WTC11 (cell line): ENCODE measurements around the gene KNSTRN. TPM values are rescaled to one million over a fixed set of nuclear protein-coding genes. Genes with fewer than 3 reads are reported as not detected.

Experiments used
- ATAC-seq: fragments of 200-7000 bp; cut with Tn5 transposase; 2 replicates; pipeline ENCODE4 v1.10.0; 2021; ENCODE audit warnings: mild to moderate bottlenecking, moderate library complexity
- CTCF ChIA-PET: fragments of 300-600 bp; sonication (Branson Sonifier 250); formaldehyde crosslinking; loops from one replicate; lab custom pipeline; 2021; ENCODE audit warnings: antibody characterized with exemption; lab: Charles Lee
- POLR2A ChIA-PET: fragments of 350-600 bp; sonication (Branson Sonifier 250); formaldehyde crosslinking; loops from one replicate; lab custom pipeline; 2021; ENCODE audit warnings: antibody characterized with exemption; lab: Charles Lee
- DNase-seq: peaks from one replicate; pipeline ENCODE4 v3.0.0; 2021; ENCODE audit warnings: low spot score
- H3K27ac Mint-ChIP-seq: 2 replicates; pipeline ENCODE4 v1.8.0; 2021; ENCODE audit warnings: mixed read lengths
- H3K27me3 Mint-ChIP-seq: 2 replicates; pipeline ENCODE4 v1.8.0; 2021; ENCODE audit warnings: low read depth, mild to moderate bottlenecking, moderate library complexity, mixed read lengths
- H3K36me3 Mint-ChIP-seq: 2 replicates; pipeline ENCODE4 v1.8.0; 2021; ENCODE audit warnings: mixed read lengths
- H3K4me1 Mint-ChIP-seq: 2 replicates; pipeline ENCODE4 v1.8.0; 2022; ENCODE audit warnings: mixed read lengths
- H3K4me3 Mint-ChIP-seq: 2 replicates; pipeline ENCODE4 v1.8.0; 2021; ENCODE audit warnings: mild to moderate bottlenecking, moderate library complexity, mixed read lengths
- H3K9me3 Mint-ChIP-seq: 2 replicates; pipeline ENCODE4 v1.8.0; 2021; ENCODE audit warnings: mixed read lengths
- NFATC4 ChIP-seq: fragments of 250-450 bp; sonication (Bioruptor Pico); IDR thresholded peaks from 2 replicates; pipeline ENCODE4 v1.9.0; 2021; ENCODE audit warnings: mild to moderate bottlenecking
- NR2C2 ChIP-seq: sonication (generic); formaldehyde crosslinking; IDR thresholded peaks from 2 replicates; pipeline ENCODE4 v1.8.0; 2022; ENCODE audit warnings: mild to moderate bottlenecking, missing genetic modification reagents
- RORB ChIP-seq: fragments of 250-450 bp; sonication (Bioruptor Pico); IDR thresholded peaks from 2 replicates; pipeline ENCODE4 v1.9.0; 2021; ENCODE audit warnings: mild to moderate bottlenecking
- TEAD4 ChIP-seq: sonication (generic); formaldehyde crosslinking; IDR thresholded peaks from 2 replicates; pipeline ENCODE4 v1.8.0; 2022; ENCODE audit warnings: mild to moderate bottlenecking, missing genetic modification reagents
- ZNF121 ChIP-seq: sonication (generic); formaldehyde crosslinking; IDR thresholded peaks from 2 replicates; pipeline ENCODE4 v1.8.0; 2023; ENCODE audit warnings: missing genetic modification reagents
- ZNF416 ChIP-seq: fragments of 250-450 bp; sonication (Bioruptor Pico); IDR thresholded peaks from 2 replicates; pipeline ENCODE4 v1.9.0; 2021; ENCODE audit warnings: mild to moderate bottlenecking, inconsistent platforms
- ZNF671 ChIP-seq: fragments of 250-450 bp; sonication (Bioruptor Pico); IDR thresholded peaks from 2 replicates; pipeline ENCODE4 v1.8.0; 2021; ENCODE audit warnings: mild to moderate bottlenecking
- total RNA-seq: library from RNA; stranded (reverse); gene quantifications from 3 replicates; pipeline ENCODE4 v1.2.3, GENCODE V29; 2021
- TF ChIP-seq, protein P1 (sequence below): sonication (generic); formaldehyde crosslinking; IDR thresholded peaks from 2 replicates; pipeline ENCODE4 v1.8.1; 2023; ENCODE audit warnings: mild to moderate bottlenecking, missing genetic modification reagents
- TF ChIP-seq, protein P2 (sequence below): sonication (generic); formaldehyde crosslinking; IDR thresholded peaks from 2 replicates; pipeline ENCODE4 v1.8.0; 2022; ENCODE audit warnings: mild to moderate bottlenecking, missing genetic modification reagents
- TF ChIP-seq, protein P3 (sequence below): fragments of 250-450 bp; sonication (Bioruptor Pico); conservative IDR thresholded peaks from 2 replicates; pipeline ENCODE4 v1.9.0; 2021; ENCODE audit warnings: mild to moderate bottlenecking
- TF ChIP-seq, protein P4 (sequence below): sonication (generic); formaldehyde crosslinking; conservative IDR thresholded peaks from 2 replicates; pipeline ENCODE4 v1.8.1; 2023; ENCODE audit warnings: mild to moderate bottlenecking, low read depth, missing genetic modification reagents, moderate library complexity
- TF ChIP-seq, protein P5 (sequence below): sonication (generic); formaldehyde crosslinking; IDR thresholded peaks from 2 replicates; pipeline ENCODE4 v1.8.1; 2023; ENCODE audit warnings: mild to moderate bottlenecking, missing genetic modification reagents
- TF ChIP-seq, protein P6 (sequence below): sonication (generic); formaldehyde crosslinking; IDR thresholded peaks from 2 replicates; pipeline ENCODE4 v1.8.1; 2022; ENCODE audit warnings: mild to moderate bottlenecking, missing genetic modification reagents, moderate library complexity, borderline replicate concordance

Gene KNSTRN
- total RNA-seq, 1 experiment from 2014 or later: 73.4 TPM

DNA sequence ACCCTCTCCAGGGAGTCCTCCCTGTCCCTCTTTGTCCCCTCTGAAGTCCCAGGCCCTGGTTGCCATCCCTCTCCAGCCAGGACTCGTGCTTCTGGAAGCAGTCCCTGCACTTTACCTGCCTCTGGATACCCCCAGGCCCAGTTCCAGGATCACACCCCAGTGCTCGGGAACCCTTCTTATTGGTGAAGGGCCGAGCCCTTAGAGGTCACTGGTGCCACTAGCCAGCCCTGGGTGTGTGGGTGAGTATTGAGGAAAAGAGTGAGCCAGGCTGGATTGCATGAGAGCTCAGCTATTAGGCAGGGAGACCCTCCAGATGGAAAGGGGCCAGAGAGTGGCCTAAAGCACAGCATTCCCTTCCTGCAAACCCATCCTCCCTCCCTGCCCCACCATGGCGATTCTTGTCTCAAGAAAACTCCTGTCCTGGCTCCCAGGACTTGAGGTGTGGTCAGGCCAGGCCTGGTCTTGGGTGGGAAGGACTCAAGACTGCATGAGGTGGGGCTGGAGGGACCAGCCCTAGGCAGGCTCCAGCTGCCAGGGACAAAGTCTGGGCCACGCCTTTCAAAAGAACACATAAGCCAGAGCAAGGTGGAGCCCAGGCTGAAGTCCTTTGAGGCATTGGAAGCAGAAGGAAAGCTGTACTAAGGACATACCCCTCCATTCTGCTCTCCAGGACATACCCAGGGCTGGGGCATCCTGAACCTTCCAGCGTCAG, 36.5 kb upstream of the KNSTRN start (continued):
- no peak for TF ChIP-seq ZNF121 (CRISPR knock-in tag)
- TF ChIP-seq TEAD4 (CRISPR knock-in tag): no peak
- TF ChIP-seq, protein P1, sequence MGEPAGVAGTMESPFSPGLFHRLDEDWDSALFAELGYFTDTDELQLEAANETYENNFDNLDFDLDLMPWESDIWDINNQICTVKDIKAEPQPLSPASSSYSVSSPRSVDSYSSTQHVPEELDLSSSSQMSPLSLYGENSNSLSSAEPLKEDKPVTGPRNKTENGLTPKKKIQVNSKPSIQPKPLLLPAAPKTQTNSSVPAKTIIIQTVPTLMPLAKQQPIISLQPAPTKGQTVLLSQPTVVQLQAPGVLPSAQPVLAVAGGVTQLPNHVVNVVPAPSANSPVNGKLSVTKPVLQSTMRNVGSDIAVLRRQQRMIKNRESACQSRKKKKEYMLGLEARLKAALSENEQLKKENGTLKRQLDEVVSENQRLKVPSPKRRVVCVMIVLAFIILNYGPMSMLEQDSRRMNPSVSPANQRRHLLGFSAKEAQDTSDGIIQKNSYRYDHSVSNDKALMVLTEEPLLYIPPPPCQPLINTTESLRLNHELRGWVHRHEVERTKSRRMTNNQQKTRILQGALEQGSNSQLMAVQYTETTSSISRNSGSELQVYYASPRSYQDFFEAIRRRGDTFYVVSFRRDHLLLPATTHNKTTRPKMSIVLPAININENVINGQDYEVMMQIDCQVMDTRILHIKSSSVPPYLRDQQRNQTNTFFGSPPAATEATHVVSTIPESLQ (CRISPR knock-in tag): no peak
- TF ChIP-seq, protein P2, sequence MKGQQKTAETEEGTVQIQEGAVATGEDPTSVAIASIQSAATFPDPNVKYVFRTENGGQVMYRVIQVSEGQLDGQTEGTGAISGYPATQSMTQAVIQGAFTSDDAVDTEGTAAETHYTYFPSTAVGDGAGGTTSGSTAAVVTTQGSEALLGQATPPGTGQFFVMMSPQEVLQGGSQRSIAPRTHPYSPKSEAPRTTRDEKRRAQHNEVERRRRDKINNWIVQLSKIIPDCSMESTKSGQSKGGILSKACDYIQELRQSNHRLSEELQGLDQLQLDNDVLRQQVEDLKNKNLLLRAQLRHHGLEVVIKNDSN (CRISPR knock-in tag): no peak
- TF ChIP-seq, protein P3, sequence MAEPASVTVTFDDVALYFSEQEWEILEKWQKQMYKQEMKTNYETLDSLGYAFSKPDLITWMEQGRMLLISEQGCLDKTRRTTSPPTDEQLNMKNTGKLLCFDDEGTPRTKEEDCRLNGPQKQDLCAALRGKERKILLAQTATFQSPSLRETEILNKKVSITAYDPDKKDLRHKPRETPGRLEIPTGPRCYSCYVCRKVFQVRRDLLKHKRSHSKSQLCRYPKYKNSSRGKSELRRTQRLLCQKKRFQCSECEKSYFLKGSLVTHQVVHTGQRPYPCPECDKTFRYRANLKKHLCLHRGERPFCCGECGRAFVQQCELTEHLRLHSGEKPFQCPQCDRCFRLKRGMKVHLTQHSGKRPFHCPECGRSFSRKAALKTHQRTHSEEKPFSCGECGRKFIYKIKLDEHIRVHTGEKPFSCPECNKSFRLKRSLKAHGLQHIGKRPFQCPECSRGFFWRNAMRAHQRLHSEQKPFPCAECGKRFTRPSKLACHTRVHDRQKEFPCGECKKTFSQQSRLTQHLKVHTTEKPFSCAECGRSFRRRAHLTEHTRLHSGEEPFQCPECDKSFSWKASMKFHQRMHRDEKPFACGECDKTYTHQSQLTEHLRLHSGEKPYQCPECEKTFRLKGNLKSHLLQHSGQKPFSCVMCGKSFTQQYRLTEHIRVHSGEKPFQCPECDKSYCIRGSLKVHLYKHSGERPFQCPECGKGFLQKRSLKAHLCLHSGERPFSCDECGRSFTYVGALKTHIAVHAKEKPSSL: no peak
- no peak for TF ChIP-seq ZNF416 (CRISPR knock-in tag)
- TF ChIP-seq RORB: no peak
- no peak for TF ChIP-seq NFATC4 (CRISPR knock-in tag)

DNA sequence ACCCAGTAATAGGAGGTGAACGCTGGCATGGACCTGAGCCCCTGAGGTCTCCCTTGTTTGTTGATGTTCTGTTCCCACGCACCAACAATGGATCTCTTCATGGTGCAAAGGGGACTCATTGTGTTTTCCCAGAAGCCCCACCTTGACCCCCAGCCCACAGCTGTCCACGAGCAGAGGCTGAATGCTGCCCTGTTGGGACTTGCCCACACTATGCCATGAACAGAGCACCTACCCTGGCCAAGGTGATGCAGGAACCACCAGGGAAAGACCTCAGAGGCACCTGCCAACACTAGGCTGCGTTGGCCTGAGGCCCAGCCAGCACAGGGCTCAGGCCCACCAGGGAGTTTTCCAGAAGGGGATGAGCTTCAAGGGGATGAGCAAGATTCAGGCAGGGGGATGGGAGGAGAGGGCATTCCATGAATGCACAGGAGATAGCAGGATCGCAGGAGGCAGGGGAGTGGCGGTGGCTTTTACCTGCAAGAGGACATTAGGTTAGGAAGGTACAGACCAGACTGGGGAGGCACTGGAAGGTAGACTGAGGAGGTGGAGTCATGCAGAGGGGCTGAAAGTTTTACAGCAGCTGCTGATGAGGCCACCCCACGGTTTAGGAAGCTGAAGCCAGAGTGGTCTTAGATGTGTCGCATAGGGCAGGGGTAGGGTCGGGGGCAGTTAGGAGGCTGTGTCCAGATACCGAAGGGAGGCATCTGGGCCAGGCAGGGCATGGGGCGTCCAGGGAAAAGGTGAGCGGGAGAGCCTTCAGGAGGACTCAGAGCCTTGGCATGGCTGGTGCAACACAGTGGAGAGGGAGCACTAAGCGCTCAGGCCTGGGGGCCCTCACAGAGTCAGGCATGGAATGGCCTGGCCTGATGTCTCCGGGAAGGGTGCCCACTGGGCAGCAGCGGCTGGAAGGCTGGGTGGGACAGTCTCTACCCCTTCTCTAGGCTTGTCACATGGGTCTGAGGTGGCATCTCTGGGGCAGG, 35.7 kb upstream of the KNSTRN start:
- POLR2A ChIA-PET: no interaction called here
- no peaks in the 10 kb centered on the region for H3K9me3 Mint-ChIP-seq
- no peak for DNase-seq
- no peak overlapping the region for H3K27ac Mint-ChIP-seq
- no peaks in the 10 kb centered on the region for H3K27me3 Mint-ChIP-seq
- no peak for ATAC-seq
- peaks cover 8% of the 10 kb centered on the region for H3K4me1 Mint-ChIP-seq
- no peak overlapping the region for H3K4me3 Mint-ChIP-seq
- TF ChIP-seq NR2C2 (CRISPR knock-in tag): no peak
- TF ChIP-seq ZNF671 (CRISPR knock-in tag): no peak
- CTCF ChIA-PET: interaction anchor here (1.1 kb wide), 1 partner anchor 10 kb away, joined by 3 read pairs; no protein-coding TSS in a partner anchor
- no peaks in the 10 kb centered on the region for H3K36me3 Mint-ChIP-seq

DNA sequence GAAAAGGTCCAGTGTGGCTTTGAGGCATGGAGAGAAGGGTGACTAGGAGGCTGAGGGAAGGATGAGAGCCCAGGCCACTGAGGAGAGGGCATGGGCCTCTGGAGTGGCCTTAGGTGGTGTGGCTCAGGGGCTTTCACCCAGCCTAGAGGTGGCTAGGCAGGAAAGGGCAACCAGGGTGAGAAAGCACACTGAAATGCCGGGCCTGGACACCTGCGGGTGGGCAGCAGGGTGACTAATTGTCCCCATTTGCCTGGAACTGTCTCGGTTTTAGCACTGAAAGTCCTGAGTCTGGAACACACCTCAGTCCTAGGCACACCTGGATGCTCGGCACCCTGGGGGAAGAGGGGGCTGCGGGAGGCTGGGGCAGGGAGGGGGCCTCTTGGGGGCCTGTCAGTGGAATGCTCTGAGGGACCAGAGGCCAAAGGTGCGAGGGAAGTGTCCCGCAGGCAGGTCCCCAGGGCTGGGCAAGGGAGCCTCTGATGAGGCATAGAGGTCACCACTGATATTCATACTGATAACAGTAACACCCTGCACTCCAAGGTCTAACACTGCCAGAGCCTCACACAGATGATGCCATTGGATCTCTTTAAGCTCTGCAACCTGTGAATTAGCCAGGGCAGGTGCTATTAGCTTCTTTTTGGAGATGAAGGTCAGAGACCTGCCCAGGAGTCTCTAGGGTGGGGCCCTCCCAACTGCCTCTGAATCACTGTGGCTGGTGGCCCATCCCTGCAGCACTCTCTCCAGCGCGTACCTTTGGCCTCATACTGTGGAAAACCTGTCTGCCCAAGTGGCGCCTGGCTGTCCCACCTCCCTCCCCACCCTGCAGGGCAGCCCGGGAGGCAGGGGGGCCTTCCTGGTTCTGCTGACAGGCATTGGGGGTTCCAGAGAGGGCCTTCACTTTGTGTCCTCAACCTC, 34.7 kb upstream of the KNSTRN start:
- H3K27me3 Mint-ChIP-seq: no peaks in the 10 kb centered on the region
- ChIA-PET CTCF (interaction anchor here (1.0 to 1.4 kb wide), 2 partner anchors 10 to 24 kb away, joined by 3 to 5 read pairs; no protein-coding TSS in a partner anchor), POLR2A (no interaction called here)
- no peak for DNase-seq
- H3K4me3 Mint-ChIP-seq: no peak overlapping the region
- peaks cover 11% of the 10 kb centered on the region for H3K4me1 Mint-ChIP-seq
- TF ChIP-seq, protein P4, sequence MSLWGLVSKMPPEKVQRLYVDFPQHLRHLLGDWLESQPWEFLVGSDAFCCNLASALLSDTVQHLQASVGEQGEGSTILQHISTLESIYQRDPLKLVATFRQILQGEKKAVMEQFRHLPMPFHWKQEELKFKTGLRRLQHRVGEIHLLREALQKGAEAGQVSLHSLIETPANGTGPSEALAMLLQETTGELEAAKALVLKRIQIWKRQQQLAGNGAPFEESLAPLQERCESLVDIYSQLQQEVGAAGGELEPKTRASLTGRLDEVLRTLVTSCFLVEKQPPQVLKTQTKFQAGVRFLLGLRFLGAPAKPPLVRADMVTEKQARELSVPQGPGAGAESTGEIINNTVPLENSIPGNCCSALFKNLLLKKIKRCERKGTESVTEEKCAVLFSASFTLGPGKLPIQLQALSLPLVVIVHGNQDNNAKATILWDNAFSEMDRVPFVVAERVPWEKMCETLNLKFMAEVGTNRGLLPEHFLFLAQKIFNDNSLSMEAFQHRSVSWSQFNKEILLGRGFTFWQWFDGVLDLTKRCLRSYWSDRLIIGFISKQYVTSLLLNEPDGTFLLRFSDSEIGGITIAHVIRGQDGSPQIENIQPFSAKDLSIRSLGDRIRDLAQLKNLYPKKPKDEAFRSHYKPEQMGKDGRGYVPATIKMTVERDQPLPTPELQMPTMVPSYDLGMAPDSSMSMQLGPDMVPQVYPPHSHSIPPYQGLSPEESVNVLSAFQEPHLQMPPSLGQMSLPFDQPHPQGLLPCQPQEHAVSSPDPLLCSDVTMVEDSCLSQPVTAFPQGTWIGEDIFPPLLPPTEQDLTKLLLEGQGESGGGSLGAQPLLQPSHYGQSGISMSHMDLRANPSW (CRISPR knock-in tag): no peak
- TF ChIP-seq, protein P5, sequence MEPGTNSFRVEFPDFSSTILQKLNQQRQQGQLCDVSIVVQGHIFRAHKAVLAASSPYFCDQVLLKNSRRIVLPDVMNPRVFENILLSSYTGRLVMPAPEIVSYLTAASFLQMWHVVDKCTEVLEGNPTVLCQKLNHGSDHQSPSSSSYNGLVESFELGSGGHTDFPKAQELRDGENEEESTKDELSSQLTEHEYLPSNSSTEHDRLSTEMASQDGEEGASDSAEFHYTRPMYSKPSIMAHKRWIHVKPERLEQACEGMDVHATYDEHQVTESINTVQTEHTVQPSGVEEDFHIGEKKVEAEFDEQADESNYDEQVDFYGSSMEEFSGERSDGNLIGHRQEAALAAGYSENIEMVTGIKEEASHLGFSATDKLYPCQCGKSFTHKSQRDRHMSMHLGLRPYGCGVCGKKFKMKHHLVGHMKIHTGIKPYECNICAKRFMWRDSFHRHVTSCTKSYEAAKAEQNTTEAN (CRISPR knock-in tag): no peak
- TF ChIP-seq ZNF671 (CRISPR knock-in tag) (no peak), ZNF416 (CRISPR knock-in tag) (no peak)
- TF ChIP-seq, protein P6, sequence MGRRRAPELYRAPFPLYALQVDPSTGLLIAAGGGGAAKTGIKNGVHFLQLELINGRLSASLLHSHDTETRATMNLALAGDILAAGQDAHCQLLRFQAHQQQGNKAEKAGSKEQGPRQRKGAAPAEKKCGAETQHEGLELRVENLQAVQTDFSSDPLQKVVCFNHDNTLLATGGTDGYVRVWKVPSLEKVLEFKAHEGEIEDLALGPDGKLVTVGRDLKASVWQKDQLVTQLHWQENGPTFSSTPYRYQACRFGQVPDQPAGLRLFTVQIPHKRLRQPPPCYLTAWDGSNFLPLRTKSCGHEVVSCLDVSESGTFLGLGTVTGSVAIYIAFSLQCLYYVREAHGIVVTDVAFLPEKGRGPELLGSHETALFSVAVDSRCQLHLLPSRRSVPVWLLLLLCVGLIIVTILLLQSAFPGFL (CRISPR knock-in tag): no peak
- H3K9me3 Mint-ChIP-seq: no peaks in the 10 kb centered on the region
- ATAC-seq: no peak
- no peaks in the 10 kb centered on the region for H3K36me3 Mint-ChIP-seq
- H3K27ac Mint-ChIP-seq: no peak overlapping the region
